Fibroblast of skin of left biceps (primary cell): ENCODE data around the gene CEP112.

Experiments used
- DNase-seq, 2 experiments: peaks; one replicate each; pipeline ENCODE4 v3.0.0-alpha.2; 2013; ENCODE audit warnings: low read depth in 2 of 2

CEP112 gene

DNA sequence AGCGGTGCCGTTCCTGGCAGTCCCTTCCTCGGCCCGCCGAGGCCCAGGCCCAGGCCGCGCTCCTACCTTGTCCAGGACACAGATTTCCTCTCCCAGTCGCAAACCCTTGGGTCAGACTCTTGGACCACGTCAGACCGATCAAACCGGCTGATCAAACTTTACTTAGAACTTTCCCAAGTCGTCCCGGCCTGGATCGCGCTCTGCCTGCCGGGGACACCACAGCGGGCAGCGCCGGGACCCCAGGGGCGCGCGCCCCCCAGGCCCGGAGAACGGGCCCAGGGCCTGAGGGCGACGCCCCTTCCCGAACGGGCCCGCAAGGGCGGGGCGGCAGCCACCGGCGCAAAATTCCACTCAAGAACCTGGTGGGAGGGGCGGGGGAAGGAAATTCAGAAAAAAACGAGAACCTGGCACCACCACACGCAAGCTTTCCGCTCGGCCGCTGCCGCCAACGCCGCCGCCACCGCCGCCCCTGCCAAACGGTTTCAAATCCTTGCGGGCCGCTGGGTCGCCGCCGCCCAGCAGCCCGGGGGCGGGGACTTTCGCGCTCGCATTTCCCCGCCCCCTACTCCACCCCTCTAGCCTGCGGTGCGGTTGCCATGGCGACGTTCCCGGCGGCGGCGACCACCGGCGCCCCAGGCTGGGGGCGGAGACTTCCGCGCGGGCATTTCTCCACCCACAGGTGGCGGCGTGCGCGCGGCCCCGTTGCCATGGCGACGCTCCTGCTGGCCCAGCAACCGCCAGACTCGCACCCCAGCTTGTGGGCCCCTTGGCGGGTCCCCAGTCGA, at the start of gene CEP112:
Gene CEP112 (minus strand): TSS at position 541 of the 785 bp plus-strand sequence.
- DNase-seq = peak; percentile 24 to 31

DNA sequence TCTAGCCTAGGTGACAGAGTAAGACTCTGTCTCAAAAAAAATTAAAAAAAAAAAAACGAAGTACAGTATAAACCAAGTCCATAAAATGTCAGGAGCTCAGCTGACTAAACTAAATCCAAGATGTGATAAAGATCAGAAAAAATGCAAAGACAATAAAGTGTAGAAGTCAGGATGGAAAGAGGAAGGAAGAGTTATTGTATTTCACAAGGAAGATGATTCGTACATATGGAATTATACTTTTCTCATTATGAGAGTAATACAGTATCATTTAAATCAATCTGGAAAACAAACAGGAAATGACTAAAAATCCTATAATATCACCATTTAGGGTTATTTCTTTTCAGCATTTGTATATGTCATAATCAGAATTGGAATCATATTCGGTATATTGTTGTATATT, 48.7 kb upstream of the CEP112 start:
- DNase-seq = peak; percentile 21 to 39

DNA sequence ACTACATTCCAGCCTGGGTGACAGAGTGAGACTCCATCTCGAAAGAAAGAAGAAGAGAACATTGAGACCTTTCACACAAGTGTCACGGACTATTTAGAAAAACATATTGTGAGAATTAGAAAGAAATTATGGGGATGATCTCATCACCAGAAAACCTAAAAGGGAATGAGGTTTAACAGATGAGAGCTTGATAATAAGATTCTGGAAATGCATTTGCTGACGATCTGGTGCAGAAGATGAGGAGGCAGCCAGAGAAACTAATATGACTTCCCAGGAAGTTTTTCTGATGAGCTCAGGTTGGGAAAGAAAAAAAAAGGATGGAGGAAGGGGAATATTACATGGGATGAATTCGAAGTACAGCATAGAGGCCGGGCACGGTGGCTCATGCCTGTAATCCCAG, 48.1 kb upstream of the CEP112 start:
- no peak for DNase-seq

DNA sequence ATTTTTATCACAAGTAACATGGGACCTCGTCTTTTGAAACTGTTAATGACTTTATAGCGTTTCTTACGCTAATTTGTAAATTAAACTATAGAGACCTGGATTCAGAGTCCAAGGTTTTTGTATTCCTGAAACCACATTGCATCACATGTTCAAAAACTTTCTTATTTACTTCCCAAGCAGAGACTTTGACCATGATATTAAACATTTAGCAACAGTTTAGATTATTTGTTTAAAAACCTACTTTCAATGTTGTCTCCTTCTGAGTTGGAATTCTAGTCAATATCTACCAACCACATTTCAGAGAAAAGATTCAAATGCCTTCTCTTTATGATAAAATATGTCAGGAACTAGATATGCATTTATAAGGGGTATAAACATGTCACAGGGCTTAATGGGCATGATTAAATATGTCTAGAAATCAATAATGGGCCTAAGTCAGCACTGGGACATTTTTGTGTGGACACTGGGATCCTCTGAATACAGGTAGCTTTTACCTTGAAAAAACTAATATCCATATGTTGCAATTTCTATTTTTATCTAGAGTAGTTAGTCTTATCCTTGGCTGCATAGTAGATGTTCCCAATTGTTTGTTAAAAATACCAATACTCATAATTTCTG, 43.6 kb upstream of the CEP112 start:
- DNase-seq = no peak

DNA sequence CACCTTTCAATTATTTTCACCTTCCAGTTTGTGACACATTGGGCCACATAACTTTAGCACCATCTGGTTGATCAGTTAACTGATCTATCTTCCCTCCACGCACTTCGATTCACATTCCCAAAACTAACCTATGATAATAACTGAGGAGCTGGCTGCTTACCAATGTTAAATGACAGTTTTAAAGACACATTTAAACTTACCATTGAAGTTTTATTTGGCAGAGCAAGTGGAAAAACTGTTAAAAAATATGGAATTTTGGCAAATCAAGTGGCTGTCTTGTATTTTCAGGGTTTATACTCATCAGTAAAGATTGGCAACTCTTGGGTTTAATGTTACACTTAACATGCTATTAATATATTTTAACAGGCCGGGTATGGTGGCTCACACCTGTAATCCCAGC, 42.7 kb upstream of the CEP112 start:
- no peak for DNase-seq

DNA sequence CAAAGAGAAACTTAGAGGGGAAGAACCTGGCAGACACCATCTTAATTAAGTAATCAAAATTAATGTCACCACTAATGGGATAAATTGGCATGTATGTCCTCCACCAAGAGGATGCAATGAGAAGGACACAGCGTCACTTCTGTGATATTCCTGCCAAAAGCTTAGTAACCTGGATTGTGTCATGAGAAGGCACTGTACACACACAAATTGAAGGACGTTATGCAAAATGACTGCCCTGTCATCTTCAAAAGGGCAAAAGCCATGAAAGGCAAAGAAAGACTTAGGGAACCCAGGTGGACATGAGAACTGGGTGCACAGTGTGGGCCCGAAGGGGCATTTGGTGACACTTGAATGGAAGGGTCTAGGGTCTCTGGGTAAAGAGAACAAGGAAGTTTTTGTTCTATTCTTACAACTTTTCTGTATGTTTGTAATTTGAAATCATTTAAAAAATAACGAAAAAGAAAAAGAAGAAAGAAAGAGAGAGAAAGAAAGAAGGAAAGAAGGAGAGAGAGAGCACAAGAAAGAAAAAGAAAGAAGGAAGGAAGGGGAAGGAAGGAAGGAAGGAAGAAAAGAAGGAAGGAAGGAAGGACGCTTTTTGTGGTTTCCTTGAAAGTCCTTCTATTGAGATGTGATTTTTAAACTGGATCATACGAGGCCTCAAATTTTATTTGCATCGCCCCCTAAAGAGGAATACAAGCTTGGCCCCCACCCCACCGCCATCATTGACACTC, 41.3 kb upstream of the CEP112 start:
- DNase-seq = no peak

DNA sequence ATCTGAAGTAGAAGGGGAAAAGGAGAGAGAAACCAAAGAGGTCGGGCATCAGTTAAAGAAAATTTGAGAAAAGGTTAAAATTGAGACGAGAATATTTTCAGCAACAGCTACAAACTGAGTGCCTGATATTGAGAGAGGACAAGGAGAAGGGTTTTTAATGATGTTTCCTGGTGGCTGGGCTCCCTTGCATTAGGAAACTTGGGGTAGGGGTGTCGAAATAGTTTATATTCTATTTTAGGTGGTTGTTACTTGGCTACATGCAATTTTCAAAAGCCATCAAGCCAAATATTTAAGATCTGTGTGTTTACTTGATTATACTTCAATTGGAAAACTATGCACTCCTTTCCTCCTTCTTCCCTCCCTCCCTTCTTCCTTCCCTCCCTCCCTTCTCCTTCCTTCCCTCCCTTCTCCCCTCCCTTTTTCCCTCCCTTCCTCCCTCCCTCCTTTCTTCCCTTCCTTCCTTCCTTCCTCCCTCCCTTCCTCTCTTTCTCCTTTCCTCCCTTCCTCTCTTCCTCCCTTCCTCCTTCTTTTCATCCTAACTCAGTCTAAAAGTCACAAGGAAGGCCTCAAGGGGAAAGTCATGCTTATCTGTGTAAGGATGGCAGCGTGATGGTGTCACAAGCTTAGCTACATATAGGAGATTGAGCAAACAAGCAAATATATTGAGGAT, 39.1 kb upstream of the CEP112 start:
- no peak for DNase-seq

DNA sequence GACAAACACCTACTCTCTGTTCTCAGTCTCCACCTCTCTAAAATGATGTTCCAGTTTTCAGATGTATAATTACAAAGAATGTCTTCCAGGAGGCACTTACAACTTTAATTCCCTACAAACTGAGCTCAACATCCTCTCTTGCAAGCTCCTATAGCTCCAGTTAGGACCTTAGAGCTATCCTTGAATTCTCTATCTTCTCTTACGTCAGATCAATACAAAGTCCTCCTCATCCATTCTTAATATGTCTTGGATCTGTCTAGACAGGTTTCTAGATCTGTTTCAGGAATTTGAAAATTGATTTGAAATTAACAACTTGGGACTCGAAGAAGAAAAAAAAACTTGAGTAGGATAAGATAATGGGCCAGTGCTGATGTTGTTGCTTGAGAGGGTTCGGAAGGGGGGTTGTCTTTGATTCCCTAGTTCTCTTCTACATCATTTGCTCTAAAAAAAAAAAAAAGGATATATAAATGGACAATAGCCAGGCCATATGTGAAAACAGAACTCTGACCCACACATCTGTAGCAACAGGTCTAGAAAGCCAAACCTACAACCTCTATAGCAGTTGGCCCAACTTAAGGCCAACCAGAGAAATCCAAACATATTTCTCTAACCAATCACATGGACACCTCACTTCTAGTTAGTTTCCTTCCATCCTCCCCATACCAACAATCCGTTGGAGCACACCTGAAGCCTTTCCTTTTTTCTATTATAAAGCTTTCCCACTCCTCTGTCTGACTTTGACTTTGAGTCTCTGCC, 38.0 kb upstream of the CEP112 start:
- no peak for DNase-seq

DNA sequence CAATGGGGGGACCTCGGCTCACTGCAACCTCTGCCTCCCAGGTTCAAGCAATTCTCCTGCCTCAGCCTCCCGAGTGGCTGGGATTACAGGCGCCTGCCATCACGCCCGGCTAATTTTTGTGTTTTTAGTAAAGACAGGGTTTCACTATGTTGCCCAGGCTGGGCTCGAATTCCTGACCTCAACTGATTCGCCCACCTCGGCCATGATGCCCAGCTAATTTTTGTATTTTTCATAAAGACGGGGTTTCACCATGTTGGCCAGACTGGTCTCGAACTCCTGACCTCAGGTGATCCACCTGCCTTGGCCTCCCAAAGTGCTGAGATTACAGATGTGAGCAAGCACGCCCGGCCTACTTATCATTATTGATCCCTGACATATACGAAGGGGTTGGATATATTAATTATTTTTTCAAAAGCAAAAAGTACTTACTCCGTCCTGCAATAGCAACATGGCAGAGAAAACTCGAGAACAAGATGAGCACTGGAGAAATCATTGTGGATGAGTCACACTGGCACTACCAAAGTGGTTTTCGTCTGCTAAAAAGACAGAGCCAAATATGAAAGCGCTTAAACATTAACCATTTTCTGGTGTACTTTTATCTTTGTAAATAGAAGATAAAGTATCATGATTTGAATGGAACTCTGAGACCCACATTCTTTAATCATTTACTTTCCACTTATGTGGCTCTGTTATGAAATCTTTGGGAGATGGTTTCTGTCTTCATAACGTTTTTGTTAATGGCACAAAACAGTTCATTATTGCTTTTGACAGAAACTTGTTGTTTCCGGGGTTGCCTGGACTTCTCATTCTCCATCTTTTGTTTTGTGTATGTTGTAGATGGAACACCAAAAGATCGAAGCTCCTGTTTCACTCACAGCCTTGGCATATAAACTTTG, 37.2 kb upstream of the CEP112 start, which contains the start of gene APOH:
Gene APOH (minus strand): TSS at position 529 of the 896 bp plus-strand sequence. CDS start 36 bp downstream, at position 493.
- no peak for DNase-seq

DNA sequence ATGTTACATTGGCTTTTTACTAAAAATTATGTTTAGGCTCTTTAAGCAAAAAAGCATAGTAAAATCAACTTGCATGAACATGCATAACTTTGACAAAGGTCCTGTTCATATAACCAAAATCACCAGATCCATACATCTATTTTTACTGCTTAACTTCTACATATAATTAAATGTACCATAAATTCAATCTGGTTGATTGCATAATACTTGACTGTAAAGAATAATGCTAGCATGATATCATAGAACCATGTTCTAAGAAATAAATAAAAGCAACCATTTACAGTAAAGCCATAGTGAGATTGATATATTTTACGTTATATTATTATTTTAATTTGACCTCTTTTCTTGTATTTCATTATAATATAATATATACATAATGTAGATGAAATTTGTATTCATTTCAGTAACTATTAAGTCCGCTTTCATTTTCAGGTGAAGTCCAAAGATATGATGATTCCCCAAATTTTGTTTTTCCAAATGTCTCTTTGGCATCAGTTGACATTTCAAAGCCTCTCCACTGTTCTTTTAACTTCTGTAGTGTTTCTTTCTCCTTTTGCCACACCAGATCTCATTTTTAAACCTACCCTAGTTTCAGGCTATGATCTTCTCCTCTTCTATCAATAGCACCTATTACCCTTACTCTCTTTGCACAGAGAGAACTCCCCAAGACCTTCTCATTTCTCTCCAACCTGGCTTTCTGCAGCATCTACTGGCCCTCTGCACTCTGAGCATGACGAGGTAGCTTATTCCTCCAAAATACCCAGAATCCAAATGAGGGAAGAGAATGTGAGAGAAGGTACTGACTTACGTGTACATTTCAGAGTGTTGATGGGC, 35.5 kb upstream of the CEP112 start:
- no peak for DNase-seq

DNA sequence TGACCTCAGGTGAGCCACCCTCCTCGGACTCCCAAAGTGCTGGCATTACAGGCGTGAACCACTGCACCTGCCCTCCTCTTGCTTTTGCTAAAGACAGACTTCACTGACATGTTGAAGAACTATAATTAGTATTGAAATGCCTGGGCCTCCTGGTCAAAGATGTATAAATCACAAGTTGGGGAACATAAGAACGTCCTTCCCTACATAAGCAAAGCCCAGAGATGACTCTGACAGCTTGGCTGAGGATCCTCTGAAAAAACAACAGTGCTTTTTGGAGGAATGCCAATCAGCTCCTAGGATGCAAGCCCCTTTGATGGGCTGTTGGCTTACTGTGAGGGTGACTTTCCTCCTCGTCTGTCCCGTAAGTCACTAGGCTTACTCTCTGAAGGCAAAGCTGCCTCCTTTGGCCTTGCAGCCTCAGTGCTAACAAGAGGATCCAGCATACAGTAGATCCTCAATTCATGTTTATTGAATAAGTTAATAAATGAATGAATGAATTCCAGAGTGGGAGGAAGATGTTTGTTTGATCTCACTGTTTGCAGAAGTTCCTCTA, 30.9 kb upstream of the CEP112 start:
- no peak for DNase-seq

DNA sequence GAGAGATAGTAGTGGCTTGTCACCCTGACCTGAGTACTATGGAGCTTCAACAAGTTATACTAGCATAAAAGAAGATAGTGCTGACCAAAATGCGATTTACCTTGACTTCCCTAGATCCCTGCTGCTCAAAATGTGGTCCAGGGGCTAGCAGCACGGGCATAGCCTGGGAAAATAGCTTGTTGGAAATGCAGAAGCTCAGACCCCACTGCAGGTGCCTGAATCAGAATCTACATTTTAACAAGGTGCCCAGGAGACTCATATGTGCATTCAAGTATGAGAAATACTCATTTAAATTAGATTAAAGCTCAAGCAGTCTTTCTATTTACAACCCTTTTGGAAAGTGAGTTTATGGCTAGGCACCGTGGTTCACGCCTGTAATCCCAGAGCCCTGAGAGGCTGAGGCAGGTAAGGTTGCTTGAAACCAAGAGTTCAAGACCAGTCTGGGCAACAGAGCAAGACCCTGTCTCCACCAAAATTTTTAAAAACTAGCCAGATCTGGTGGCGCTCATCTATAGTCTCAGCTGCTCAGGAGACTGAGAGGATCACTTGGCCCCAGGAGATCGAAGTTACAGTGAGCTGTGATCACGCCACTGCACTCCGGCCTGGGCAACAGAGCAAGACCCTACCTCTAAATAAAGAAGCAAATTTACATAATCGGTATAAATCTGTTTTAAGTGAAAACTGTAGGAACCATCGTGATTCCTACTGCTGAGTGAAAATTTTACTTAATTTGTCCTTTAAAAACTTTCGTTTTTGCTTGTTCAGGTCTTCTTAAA, 30.0 kb upstream of the CEP112 start:
- no peak for DNase-seq

DNA sequence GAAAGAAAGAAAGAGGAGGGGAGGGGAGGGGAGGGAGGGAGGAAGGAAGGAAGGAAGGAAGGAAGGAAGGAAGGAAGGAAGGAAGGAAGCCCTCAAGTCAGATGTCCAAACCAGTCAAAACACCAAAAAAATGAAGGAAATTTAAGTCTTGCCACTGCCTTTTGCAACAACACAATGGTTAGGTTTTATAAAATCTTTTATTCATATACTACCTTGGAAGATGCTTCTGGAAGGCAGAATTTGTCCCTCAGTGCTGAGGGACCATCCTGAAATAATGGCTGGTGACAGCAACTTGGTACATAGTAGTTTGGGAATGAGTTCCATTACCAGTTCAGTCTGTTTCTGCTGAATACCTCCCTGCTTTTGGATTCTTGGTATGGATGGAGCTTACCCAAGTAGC, 29.4 kb upstream of the CEP112 start:
- DNase-seq = no peak

DNA sequence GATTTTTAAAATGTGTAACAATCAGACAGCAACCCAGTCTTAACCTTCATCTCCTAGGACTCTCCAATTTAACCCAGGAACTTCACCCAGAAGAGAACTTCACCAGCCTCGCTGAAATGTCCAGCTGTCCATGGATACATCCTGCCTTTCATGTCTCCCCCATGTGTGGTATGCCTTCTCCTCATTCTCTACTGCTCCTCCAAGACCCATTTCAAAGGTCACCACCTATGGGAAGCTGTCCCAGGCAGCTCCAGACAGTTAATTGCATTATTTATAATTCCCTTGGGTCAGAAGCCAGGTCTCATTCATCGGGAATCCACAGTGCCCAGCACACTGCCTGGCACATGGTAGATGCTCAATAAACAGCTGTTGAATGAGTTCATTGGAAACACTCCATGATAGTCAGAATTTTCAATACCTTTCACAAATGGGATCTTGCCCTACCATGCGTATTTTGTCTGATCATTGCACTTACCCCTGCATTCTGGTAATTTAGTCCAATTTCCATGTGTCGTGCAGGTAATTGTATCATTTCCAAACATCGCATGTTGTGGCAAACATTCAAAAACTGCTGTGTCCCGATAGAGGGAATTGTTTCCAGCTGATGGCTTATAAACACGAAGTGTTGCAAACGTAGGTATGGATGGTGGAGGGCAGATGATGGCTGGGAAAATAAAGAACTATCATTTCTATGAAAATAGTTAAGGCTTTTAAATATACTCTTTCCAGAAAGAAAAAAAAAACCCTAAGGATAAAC, 28.3 kb upstream of the CEP112 start:
- no peak for DNase-seq

DNA sequence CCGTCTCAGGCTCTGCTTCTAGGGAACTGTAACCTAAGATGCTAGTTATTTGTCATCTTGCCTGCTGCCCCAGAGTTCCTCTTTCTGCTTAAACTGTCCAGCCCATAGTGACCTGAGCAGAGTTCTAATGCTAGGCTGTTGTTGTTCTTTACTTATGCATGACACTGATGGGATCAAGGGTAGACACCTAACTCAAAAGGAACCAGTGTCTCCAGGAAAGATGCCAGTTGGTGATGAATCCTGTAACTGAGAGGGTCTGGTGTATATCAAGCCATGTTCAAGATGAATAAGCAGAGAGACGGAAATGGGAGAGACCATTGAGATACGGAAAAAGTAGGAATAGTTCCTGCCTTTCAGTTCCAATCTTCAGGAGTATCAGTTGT, 23.6 kb upstream of the CEP112 start:
- no peak for DNase-seq

DNA sequence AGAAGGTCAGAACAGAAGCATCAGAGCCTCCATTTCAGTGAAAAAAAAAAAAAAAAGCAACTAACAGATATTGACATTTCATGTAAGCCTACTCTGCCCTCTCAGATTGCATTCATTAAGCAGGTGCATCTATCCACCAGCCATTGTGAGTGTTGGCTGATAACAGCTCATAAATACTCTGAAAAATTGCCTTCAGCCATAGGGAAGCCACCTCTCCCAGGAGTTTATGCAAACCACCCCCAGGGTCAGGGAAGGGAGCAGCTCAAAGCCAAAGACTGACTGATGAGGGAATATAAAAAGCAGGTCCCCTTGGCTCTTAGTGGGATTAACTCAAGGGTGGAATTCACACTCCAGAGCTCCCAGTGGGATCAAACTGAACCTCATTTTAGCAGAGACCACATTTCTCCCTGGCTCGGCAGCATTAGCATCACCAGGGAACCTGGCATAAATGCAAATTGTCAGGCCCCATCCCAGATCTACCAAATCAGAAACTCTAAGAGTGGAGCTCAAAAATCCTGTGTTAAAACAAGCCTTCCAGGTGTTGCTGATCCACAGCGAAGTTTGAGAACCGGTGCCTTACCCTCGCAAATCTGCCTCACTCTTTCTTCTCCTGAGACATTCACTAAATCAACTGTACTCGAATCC, 23.1 kb upstream of the CEP112 start:
- no peak for DNase-seq
